Ramos (cell line): ENCODE results near the gene UNC13C.

Source experiments
- in situ Hi-C: fragments of 300-500 bp; cut with MboI; formaldehyde crosslinking; loops from one replicate; pipeline ENCODE4 v1.14.3; 2022; ENCODE audit warnings: low sequenced_read_pairs; ENCODE audit not compliant: unreplicated experiment

UNC13C gene

GRCh38 chr15:54099010-54099409, 120.8 kb downstream of the UNC13C start:
- in situ Hi-C loops: loop anchor here (10.0 to 25.0 kb wide), 8 partner anchors 64 to 1188 kb away; partner anchors contain the start of gene RAB27A

GRCh38 chr15:54101664-54102270, 123.5 kb downstream of the UNC13C start:
- in situ Hi-C loops: no loop called here

GRCh38 chr15:54102704-54103103, 124.5 kb downstream of the UNC13C start:
- in situ Hi-C loops: no loop called here

- in situ Hi-C loops: no loop called here
Observed at GRCh38 chr15:54109014-54109413, 130.8 kb downstream of the UNC13C start.

- in situ Hi-C loops: no loop called here
Observed at GRCh38 chr15:54119051-54119450, 140.8 kb downstream of the UNC13C start.

- in situ Hi-C loops: no loop called here
Observed at GRCh38 chr15:54120949-54121463, 142.8 kb downstream of the UNC13C start.

- in situ Hi-C loops: no loop called here
Observed at GRCh38 chr15:54127574-54127973, 149.3 kb downstream of the UNC13C start.

- in situ Hi-C loops: loop anchor here (10.0 kb wide), 1 partner anchor 63 kb away; no protein-coding TSS in a partner anchor
Observed at GRCh38 chr15:54131410-54131809, 153.2 kb downstream of the UNC13C start.

GRCh38 chr15:54149115-54149531, 170.9 kb downstream of the UNC13C start:
- in situ Hi-C loops: no loop called here

GRCh38 chr15:54150255-54150654, 172.0 kb downstream of the UNC13C start:
- in situ Hi-C loops: no loop called here

- in situ Hi-C loops: no loop called here
Observed at GRCh38 chr15:54159012-54159411, 180.8 kb downstream of the UNC13C start.

GRCh38 chr15:54187325-54187724, 209.1 kb downstream of the UNC13C start:
- in situ Hi-C loops: no loop called here

- in situ Hi-C loops: loop anchor here (10.0 kb wide), 1 partner anchor 63 kb away; no protein-coding TSS in a partner anchor
Observed at GRCh38 chr15:54197995-54198394, 219.8 kb downstream of the UNC13C start.

GRCh38 chr15:54206586-54207321, 228.5 kb downstream of the UNC13C start:
- in situ Hi-C loops: no loop called here

- in situ Hi-C loops: no loop called here
Observed at GRCh38 chr15:54208786-54209185, 230.5 kb downstream of the UNC13C start.

GRCh38 chr15:54212635-54213034, 234.4 kb downstream of the UNC13C start:
- in situ Hi-C loops: no loop called here

- in situ Hi-C loops: no loop called here
Observed at GRCh38 chr15:54226455-54226854, 248.2 kb downstream of the UNC13C start.

- in situ Hi-C loops: no loop called here
Observed at GRCh38 chr15:54227569-54227968, 249.3 kb downstream of the UNC13C start.

- in situ Hi-C loops: no loop called here
Observed at GRCh38 chr15:54250326-54250725, 272.1 kb downstream of the UNC13C start.

- in situ Hi-C loops: no loop called here
Observed at GRCh38 chr15:54256190-54256589, 277.9 kb downstream of the UNC13C start.

GRCh38 chr15:54273928-54274327, 295.7 kb downstream of the UNC13C start:
- in situ Hi-C loops: no loop called here
